ENCODE results near the gene WNT5B.

GRCh38 chr12:1645819-1646218, 16.8 kb downstream of the WNT5B start:
- TF ChIP-seq CTCF (IDR thresholded peaks at IDR 0.05) (no peak), EZH2 (IDR thresholded peaks at IDR 0.05; ENCODE audit: borderline replicate concordance, insufficient read depth, low read depth, low read length, poor library complexity, severe bottlenecking) (no peak)
